ENCODE data around the gene NME7.
"Not testable (repeated sequence)": the region's sequence is repeated elsewhere in the genome, so short reads cannot be mapped to it uniquely, and the experiment has no call there.

Gene NME7

GRCh38 chr1:169207797-169208520 lies 159.6 kb downstream of the NME7 start:
- DNase-seq, result no peak

DNA sequence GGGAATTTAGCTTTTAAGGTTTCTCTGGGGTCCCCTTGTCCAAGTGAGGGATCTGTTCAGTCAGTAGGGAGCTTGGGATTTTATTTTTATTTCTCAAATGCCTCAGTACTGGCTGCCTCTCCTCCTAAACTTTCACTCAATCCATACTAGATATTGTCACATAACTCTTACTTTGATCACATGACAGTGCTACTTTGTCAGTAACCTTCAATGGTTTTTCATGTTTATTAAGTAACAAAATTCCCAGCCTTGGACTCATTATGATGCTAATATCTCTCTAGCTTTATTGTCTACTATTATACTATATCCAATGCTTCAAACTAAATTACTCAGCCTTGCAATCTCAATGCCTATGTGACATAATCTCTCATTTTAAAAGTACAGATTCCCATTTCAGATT lies 163.4 kb downstream of the NME7 start:
- DNase-seq, result no peak

GRCh38 chr1:169202791-169203665 lies 164.6 kb downstream of the NME7 start:
- no peak for DNase-seq

DNA sequence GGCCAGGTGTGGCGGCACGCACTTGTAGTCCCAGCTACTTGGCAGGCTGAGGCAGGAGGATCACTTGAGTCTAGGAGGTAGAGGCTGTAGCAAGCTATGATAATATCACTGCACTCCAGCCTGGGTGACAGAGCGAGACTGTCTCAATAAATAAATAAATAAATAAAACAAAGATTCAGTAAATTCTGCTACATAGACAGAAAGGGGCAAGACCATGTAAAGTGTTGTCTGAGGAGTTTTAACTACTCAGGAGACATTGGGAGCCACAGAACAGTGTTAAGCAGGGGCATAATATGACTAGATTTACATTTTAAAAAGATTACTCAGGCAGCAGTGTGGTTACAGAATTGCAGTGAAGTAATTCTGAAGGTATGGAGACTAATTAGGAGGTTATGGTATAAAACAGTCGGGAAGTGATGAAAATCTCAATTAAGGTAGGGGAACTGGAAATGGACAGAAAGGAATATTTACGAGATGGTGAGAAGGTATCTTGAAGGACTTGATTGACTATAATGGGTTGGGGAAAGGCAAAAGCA lies 166.4 kb downstream of the NME7 start:
- DNase-seq, result no peak

DNA sequence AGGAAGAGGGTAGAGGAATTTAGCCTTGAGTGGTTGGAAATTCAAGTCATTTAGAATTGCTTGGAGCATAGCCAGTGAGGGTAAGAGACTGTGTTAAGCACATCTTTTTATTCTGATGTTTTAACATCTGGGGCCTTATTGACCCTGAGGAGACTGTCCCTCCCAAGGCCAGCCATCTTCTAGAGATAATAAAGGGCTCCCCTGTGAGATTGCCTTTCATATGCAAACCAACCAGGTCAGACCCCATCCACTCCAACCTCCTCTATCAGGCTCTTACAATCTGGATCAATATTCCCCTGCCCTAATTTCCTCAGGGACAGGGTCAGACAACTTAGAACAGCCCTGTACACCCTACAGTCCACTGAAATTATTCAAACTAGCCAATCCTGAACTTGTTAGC lies 167.3 kb downstream of the NME7 start:
- DNase-seq, result no peak

DNA sequence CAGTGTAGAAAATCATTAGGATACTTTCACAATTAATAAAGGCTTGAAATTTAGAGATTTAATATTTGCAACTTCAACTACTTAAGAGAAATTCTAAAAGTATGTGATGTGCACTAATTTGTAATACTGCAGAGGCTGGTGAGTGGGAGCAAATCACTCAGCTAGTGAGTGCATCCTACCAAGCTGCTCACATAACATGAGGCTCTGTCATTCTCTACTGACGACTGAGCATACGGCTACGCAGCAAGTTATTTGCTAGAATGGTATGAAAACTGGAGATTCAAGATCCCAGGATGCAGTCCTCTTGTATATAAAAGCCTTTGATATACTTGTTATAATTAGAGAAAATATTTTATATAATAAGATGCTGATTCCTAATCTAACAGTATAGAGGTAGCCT lies 171.0 kb downstream of the NME7 start:
- no peak for DNase-seq

- DNase-seq, result no peak
Observed at GRCh38 chr1:169196161-169196560, 171.4 kb downstream of the NME7 start.

DNA sequence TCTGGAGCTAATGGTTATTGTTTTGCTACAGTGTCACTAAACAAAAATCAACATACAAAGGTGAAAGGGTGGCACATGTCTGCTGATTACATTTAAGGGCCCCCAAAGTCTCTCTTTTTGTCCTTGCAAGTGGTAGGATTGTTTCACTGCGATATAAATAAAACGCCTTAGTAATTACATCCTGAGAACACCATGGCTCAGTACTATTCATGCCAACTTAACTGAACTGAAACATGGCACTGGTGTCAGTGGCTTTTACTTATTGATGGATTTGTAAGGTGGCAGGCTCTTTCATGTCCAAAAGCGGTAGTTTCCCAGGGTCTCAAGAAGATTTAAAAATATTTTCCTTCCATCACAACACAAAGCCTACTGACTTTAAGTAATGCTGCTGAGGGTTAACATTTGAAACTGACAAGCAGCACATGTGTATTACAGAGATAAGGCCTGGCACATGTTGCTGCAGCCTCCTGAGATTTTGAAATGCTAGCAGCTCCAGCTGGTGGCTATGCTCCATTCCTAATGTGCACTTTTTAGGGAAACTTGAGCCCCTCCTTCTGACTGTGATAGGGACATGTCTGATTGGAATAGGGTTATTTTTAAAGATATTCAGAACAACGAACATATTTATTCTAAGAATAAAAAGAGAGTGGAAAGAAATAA lies 174.3 kb downstream of the NME7 start:
- no peak for DNase-seq

DNA sequence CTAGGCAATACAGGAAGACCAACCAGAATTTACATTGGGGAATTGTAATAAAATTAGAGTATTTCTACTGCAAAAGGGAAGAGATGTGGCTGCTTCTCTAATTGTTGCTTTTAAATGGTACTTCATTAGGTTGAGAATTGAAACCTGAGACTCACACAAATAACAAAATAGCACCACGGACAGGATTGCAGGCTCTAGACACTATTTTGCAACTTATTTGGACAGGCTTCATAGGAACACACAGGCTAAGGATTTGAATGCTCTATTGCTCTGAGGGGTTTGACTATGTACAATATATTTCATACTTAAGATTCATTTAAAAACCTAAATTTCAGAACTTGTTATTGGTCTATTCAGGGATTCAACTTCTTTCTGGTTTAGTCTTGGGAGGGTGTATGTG lies 181.5 kb downstream of the NME7 start:
- no peak for DNase-seq

GRCh38 chr1:169184812-169185211 lies 182.8 kb downstream of the NME7 start:
- no peak for DNase-seq

DNA sequence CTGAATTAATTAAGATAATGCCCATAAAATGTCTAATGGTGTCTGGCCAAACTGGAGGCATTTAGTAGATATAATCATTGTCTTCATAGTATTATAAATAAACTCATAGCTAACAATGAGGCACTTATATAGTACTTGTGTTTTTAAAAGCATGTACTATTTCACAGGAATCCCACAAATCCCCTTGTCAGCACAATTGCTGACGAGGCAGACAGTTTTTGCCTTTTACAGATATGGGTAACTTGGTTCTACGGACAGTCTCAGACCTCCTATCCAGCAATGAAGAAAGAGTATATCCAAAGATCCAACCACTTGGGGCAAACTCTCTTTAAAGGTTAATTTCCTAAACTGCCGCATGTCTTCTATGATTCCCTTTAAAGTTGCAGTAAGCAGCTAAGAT lies 187.4 kb downstream of the NME7 start:
- no peak for DNase-seq

DNA sequence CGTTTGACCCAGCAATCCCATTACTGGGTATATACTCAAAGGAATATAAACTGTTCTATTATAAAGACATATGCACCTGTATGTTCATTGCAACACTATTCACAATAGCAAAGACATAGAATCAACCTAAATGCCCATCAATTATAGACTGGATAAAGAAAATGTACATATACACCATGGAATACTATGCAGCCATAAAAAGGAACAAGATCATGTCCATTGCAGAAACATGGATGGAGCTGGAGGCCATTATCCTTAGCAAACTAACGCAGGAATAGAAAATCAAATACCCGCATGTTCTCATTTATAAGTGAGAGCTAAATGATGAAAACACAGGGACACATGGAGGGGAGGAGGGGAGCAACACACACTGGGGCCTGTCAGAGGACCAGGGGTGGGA lies 188.2 kb downstream of the NME7 start:
- DNase-seq, result not testable (repeated sequence)

- no peak for DNase-seq
Observed at GRCh38 chr1:169175461-169175860, 192.1 kb downstream of the NME7 start.

- no peak for DNase-seq
Observed at GRCh38 chr1:169163059-169163458, 204.5 kb downstream of the NME7 start.

GRCh38 chr1:169161496-169162194 lies 206.0 kb downstream of the NME7 start:
- DNase-seq, result no peak

GRCh38 chr1:169160845-169161495 lies 206.6 kb downstream of the NME7 start:
- no peak for DNase-seq

- no peak for DNase-seq
Observed at GRCh38 chr1:169156580-169156979, 211.0 kb downstream of the NME7 start.

DNA sequence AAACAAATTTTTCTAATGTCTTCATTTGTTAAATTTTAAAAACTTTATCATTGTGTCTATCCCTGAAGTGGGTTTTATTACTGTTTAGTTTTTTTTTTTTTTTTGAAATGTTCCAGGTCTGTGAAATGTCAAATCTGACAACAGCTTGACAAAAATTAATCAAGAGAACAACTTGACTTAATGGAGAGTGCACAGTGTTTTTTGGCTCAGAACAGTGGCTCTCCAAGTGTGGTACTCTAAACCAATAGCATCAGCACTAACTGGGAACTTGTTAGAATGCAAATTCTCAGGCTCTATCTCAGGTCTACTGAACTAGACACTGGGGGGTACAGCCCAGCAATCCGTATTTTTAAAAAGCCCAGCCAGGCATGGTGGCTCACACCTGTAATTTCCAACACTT lies 211.9 kb downstream of the NME7 start:
- DNase-seq, result no peak

- DNase-seq, result no peak
Observed at GRCh38 chr1:169151338-169151837, 216.2 kb downstream of the NME7 start.

DNA sequence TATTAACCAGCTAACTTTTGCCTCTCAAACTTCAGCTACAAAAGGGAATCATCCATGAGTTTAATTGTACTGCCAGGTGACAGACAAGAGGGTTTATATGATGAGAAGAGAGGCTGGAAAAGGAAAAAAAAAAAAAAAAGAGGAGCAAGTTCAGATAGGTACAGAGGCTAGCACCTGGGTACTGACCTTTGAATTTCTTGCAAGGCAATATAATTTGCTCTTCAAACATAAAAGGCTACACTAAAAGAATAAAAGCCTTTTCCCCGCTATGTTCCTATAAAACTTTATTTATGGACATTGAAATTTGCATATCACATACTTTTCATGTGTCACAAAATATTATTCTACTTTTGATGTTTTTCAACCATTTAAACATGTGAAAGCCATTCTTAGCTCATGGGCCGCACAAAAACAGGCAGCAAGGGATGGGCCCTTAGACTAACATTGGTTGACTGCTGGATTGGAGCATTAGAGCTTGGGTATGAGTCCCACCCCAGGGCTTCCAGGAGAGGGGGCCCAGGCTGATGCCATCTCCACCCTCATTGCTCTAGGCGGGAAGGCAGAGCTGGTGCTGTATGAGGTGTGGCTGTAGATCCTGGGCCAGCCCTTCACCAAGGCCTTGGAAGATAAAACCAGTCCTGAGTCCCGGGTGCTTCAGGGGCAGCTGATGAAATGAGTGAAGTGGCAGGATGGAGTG lies 216.8 kb downstream of the NME7 start:
- DNase-seq, result no peak

DNA sequence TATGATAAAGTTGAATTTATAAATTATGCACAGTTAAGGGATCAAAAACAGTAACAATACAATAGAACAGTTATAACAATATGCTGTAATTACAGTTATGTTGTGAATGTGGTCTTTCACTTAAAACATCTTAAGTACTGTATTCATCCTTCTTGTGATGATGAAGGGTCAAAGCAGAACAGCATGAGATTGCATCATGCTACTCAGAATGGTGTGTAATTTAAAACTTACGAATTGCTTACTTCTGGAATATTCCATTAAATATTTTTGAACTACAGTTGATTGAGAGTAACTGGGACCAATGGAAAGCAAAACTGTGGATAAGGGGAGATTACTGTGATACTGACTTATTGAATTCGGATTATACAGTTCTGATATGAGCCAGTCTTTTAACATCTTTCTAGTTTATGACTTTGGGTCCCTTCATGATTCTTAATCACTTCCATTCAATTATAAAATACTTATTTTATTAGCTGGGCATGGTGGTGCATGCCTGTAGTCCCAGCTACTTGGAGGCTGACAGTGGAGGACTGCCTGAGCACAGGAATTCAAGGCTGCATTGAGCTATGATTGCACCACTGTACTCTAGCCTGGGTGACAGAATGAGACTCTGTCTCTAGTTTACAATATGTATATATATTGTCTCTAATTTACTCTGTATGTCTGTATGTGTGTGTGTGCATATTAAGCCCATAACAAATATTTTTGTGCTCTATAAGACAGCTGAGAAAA lies 217.9 kb downstream of the NME7 start:
- DNase-seq, result no peak
